Middle frontal gyrus (tissue), 1 donor: ENCODE data around the gene SDC3.

Experiments
- DNase-seq: peaks from one replicate; pipeline ENCODE4 v3.0.0-alpha.2; 2015; ENCODE audit warnings: low spot score; ENCODE audit errors: extremely low spot score

SDC3 gene

GRCh38 chr1:30905916-30906620, 2.5 kb downstream of the SDC3 start:
- DNase-seq: no peak

- DNase-seq: no peak
Measured at GRCh38 chr1:30905403-30905802, 3.2 kb downstream of the SDC3 start.

GRCh38 chr1:30904962-30905335, 3.6 kb downstream of the SDC3 start:
- no peak for DNase-seq

GRCh38 chr1:30904191-30904961, 4.2 kb downstream of the SDC3 start:
- no peak for DNase-seq

- DNase-seq: no peak
Measured at GRCh38 chr1:30903343-30904034, 5.1 kb downstream of the SDC3 start.

GRCh38 chr1:30902593-30903290, 5.8 kb downstream of the SDC3 start:
- no peak for DNase-seq

- DNase-seq: no peak
Measured at GRCh38 chr1:30901798-30902581, 6.6 kb downstream of the SDC3 start.

GRCh38 chr1:30900931-30901560, 7.5 kb downstream of the SDC3 start:
- no peak for DNase-seq

- DNase-seq: no peak
Measured at GRCh38 chr1:30900486-30900885, 8.1 kb downstream of the SDC3 start.

- no peak for DNase-seq
Measured at GRCh38 chr1:30899577-30900389, 8.8 kb downstream of the SDC3 start.

- DNase-seq: no peak
Measured at GRCh38 chr1:30898031-30898815, 10.3 kb downstream of the SDC3 start.

GRCh38 chr1:30896905-30897304, 11.7 kb downstream of the SDC3 start:
- no peak for DNase-seq

- DNase-seq: no peak
Measured at GRCh38 chr1:30895944-30896660, 12.5 kb downstream of the SDC3 start.

- DNase-seq: no peak
Measured at GRCh38 chr1:30895382-30895943, 13.1 kb downstream of the SDC3 start.

GRCh38 chr1:30894508-30894973, 14.0 kb downstream of the SDC3 start:
- no peak for DNase-seq

GRCh38 chr1:30893776-30894507, 14.6 kb downstream of the SDC3 start:
- DNase-seq: no peak

GRCh38 chr1:30892671-30893073, 15.9 kb downstream of the SDC3 start:
- DNase-seq: no peak
